K562 (cell line): Measurements from ENCODE around the gene ARFGAP1. TPM values are rescaled to one million over a fixed set of nuclear protein-coding genes. Genes with fewer than 3 reads are reported as not detected.
A peak's percentile ranks its signal among the peaks of the same experiment; 100 is the strongest.

ENCODE experiments used
- ARID3B ChIP-seq: fragments of 250-450 bp; sonication (Bioruptor Pico); IDR thresholded peaks from 2 replicates; pipeline ENCODE4 v1.4.0; 2020; ENCODE audit warnings: borderline replicate concordance
- BCL6 ChIP-seq: fragments of 250-450 bp; sonication (Bioruptor Pico); IDR thresholded peaks from 2 replicates; pipeline ENCODE4 v1.4.0; 2020
- CREB5 ChIP-seq: fragments of 250-450 bp; sonication (Bioruptor Pico); IDR thresholded peaks from 2 replicates; pipeline ENCODE4 v1.5.0; 2020; ENCODE audit warnings: mild to moderate bottlenecking
- ESRRA ChIP-seq: fragments of 450-650 bp; IDR thresholded peaks from 2 replicates; pipeline ENCODE4 v1.6.1; 2014; ENCODE audit warnings: low read depth, mild to moderate bottlenecking, moderate library complexity, borderline replicate concordance
- ESRRB ChIP-seq: fragments of 250-450 bp; sonication (Bioruptor Pico); IDR thresholded peaks from 2 replicates; pipeline ENCODE4 v1.5.0; 2020; ENCODE audit warnings: mild to moderate bottlenecking, moderate library complexity, borderline replicate concordance
- HMGN3 ChIP-seq: IDR thresholded peaks from 2 replicates; pipeline ENCODE4 v1.6.1; 2011; ENCODE audit warnings: borderline replicate concordance, low read depth, mild to moderate bottlenecking, mixed read lengths, low read length; ENCODE audit not compliant: insufficient read length; ENCODE audit errors: extremely low read depth
- IRF9 ChIP-seq: fragments of 450-650 bp; IDR thresholded peaks from 2 replicates; pipeline ENCODE4 v1.6.1; 2016; ENCODE audit warnings: missing biosample characterization, missing genetic modification characterization
- KDM1A ChIP-seq, 2 experiments: fragments of 450-650 bp; IDR thresholded peaks; 2 replicates each; pipeline ENCODE4 v1.6.1; 2016; ENCODE audit warnings: mild to moderate bottlenecking in 2 of 2
- MEIS2 ChIP-seq: fragments of 450-650 bp; IDR thresholded peaks from 2 replicates; pipeline ENCODE4 v1.6.1; 2014; ENCODE audit warnings: mild to moderate bottlenecking; ENCODE audit not compliant: partially characterized antibody
- RHOXF2B ChIP-seq: fragments of 250-450 bp; sonication (Bioruptor Pico); conservative IDR thresholded peaks from 2 replicates; pipeline ENCODE4 v1.5.1; 2021
- ZNF133 ChIP-seq: fragments of 250-450 bp; sonication (Bioruptor Pico); IDR thresholded peaks from 2 replicates; pipeline ENCODE4 v1.4.0; 2020; ENCODE audit warnings: mild to moderate bottlenecking
- ZNF174 ChIP-seq: fragments of 250-450 bp; sonication (Bioruptor Pico); IDR thresholded peaks from 2 replicates; pipeline ENCODE4 v1.4.0; 2020; ENCODE audit warnings: mild to moderate bottlenecking
- ZNF175 ChIP-seq: fragments of 200-800 bp; sonication (Bioruptor generic); IDR thresholded peaks from 2 replicates; pipeline ENCODE4 v1.6.1; 2016; ENCODE audit warnings: low read depth, mild to moderate bottlenecking, missing genetic modification characterization, missing compliant biosample characterization
- ZNF354B ChIP-seq: fragments of 250-450 bp; sonication (Bioruptor Pico); IDR thresholded peaks from 2 replicates; pipeline ENCODE4 v1.4.0; 2020
- ZNF395 ChIP-seq: fragments of 200-800 bp; sonication (Bioruptor generic); IDR thresholded peaks from 2 replicates; pipeline ENCODE4 v1.6.1; 2017; ENCODE audit warnings: missing genetic modification characterization, missing compliant biosample characterization
- ZNF668 ChIP-seq: fragments of 250-450 bp; sonication (Bioruptor Pico); IDR thresholded peaks from 2 replicates; pipeline ENCODE4 v1.8.0; 2022; ENCODE audit warnings: mild to moderate bottlenecking, inconsistent platforms
- ZNF79 ChIP-seq: fragments of 250-450 bp; sonication (Bioruptor Pico); IDR thresholded peaks from 2 replicates; pipeline ENCODE4 v1.4.0; 2020; ENCODE audit warnings: low read depth, mild to moderate bottlenecking, moderate library complexity
- polyA plus RNA-seq, 8 experiments: library from polyadenylated mRNA; depleted of rRNA in 4 of 8; stranded (reverse) in 5 of 8; unstranded in 3 of 8; fragments of >200 nt; fragmentation: Nextera tagmentation in 2 of 8; fragmentation: Illumina TruSeq in 1 of 8; extraction: Ambion mirVana in 2 of 8; extraction: Trizol in 1 of 8; gene quantifications; 2 replicates each; pipeline versions ENCODE4 v1.2.1 to v1.2.3, GENCODE V29; 2011 to 2014; ENCODE audit warnings: inconsistent platforms in 1 of 8, missing spikeins in 1 of 8
- total RNA-seq, 7 experiments: library from RNA; depleted of rRNA in 6 of 7; stranded (reverse); fragments of >200 nt in 6 of 7; fragmentation: Illumina TruSeq in 2 of 7; extraction: Trizol in 2 of 7; gene quantifications; 2 replicates each; pipeline versions ENCODE4 v1.2.1 to v1.2.3, GENCODE V29; 2011 to 2021; ENCODE audit warnings: low replicate concordance in 1 of 7
- TF ChIP-seq, protein P1 (sequence below): fragments of 200-800 bp; sonication (Bioruptor generic); IDR thresholded peaks from 2 replicates; pipeline ENCODE4 v1.6.1; 2017; ENCODE audit warnings: missing genetic modification characterization, missing compliant biosample characterization
- TF ChIP-seq, protein P2 (sequence below): fragments of 250-450 bp; sonication (Bioruptor Pico); IDR thresholded peaks from 2 replicates; pipeline ENCODE4 v1.5.0; 2022; ENCODE audit warnings: mild to moderate bottlenecking

ARFGAP1 gene
- total and polyA plus RNA-seq, 9 of the 15 experiments (the other 6 are each of a cell fraction or from before 2014, with no cell fraction given), result 0.53 to 102 (median 33.5) TPM

DNA sequence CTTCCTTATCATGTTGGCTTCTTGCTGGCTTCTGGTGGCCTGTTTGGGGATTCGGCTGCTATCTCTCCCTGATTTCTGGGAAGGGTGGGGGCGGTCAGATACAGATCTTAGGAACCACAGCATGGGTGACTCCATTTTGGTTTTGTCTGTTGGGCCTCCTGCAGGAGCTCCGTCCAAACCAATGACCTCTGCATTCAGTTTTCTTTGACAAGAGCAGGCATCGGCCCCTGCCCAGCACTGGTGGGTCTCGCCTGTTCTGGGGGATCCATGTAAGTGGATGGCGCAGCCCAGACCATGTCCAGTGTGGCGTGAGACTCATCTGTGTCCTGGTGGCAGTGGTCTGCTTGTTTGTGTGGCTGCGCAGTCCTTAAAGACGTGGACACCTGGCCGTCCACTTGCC lies 8.6 kb upstream of the ARFGAP1 start (continued):
- TF ChIP-seq ZNF174 (CRISPR knock-in tag) (no peak), HMGN3 (no peak), RHOXF2B (CRISPR knock-in tag) (peak; percentile 87), ZNF395 (CRISPR knock-in tag) (peak; percentile 89), MEIS2 (no peak), ESRRB (CRISPR knock-in tag) (no peak), KDM1A (IDR thresholded peaks at IDR 0.05) (peak in 1 of 2 experiments; percentile 17; a peak in 1 of 4 replicates), ARID3B (peak; percentile 87; the same call in 1 of the 2 replicates), ZNF668 (CRISPR knock-in tag) (peak; percentile 92; the same call in 1 of the 2 replicates), BCL6 (CRISPR knock-in tag) (peak; percentile 83; the same call in 1 of the 2 replicates), ZNF133 (peak; percentile 96), ZNF79 (CRISPR knock-in tag) (peak; percentile 83), CREB5 (CRISPR knock-in tag) (peak; percentile 72; the same call in 1 of the 2 replicates), ESRRA (peak; percentile 18; the same call in 1 of the 2 replicates), ZNF354B (peak; percentile 83), ZNF175 (CRISPR knock-in tag) (peak; percentile 92), IRF9 (tag) (peak; percentile 81)
- TF ChIP-seq, protein P1, sequence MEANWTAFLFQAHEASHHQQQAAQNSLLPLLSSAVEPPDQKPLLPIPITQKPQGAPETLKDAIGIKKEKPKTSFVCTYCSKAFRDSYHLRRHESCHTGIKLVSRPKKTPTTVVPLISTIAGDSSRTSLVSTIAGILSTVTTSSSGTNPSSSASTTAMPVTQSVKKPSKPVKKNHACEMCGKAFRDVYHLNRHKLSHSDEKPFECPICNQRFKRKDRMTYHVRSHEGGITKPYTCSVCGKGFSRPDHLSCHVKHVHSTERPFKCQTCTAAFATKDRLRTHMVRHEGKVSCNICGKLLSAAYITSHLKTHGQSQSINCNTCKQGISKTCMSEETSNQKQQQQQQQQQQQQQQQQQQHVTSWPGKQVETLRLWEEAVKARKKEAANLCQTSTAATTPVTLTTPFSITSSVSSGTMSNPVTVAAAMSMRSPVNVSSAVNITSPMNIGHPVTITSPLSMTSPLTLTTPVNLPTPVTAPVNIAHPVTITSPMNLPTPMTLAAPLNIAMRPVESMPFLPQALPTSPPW, result peak; percentile 42; the same call in 1 of the 2 replicates
- TF ChIP-seq, protein P2, sequence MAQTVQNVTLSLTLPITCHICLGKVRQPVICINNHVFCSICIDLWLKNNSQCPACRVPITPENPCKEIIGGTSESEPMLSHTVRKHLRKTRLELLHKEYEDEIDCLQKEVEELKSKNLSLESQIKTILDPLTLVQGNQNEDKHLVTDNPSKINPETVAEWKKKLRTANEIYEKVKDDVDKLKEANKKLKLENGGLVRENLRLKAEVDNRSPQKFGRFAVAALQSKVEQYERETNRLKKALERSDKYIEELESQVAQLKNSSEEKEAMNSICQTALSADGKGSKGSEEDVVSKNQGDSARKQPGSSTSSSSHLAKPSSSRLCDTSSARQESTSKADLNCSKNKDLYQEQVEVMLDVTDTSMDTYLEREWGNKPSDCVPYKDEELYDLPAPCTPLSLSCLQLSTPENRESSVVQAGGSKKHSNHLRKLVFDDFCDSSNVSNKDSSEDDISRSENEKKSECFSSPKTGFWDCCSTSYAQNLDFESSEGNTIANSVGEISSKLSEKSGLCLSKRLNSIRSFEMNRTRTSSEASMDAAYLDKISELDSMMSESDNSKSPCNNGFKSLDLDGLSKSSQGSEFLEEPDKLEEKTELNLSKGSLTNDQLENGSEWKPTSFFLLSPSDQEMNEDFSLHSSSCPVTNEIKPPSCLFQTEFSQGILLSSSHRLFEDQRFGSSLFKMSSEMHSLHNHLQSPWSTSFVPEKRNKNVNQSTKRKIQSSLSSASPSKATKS (CRISPR knock-in tag), result peak; percentile 83; the same call in 1 of the 2 replicates
